ENCODE measurements around the gene TSR3. TPM values are rescaled to one million over a fixed set of nuclear protein-coding genes. Genes with fewer than 3 reads are reported as not detected.
A peak's percentile ranks its signal among the peaks of the same experiment; 100 is the strongest.

The TSR3 gene
- total RNA-seq, 2 donors from 2014 or later, result 70.5 to 98.8 TPM

DNA sequence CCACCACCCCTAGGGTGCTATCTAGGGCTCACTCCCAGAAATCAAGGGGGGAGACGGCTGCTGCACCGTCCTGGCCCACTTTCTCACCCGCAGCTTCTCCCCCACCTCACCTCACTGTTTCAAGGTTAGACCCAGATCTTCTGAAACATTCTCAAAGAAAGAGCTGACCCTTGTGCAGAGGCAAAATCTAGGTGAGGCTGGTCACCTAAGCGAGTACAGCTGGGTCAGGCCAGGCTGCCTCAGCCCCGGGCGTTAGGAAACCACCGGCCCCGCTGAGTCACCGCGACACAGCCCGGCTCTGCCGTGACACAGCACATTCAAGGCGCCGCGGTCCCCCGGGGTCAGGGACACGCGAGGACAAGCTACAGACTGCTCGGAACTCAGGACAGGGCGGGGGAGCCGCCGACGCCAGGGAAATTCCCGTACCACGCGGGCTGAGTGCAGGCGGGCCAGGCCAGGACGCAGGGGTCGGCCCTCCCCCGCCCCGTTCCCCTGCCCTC lies 27.2 kb upstream of the TSR3 start:
- Histone ChIP-seq H3K27ac (peak overlapping the region; percentile 25 to 87 (median 70)), H3K4me1 (peaks cover 18% of the 10 kb centered on the region), H3K4me3 (peak overlapping the region; percentile 41 to 43), H3K9me3 (no peaks in the 10 kb centered on the region), H3K36me3 (replicated peaks in 1 of 2; ENCODE audit: insufficient read depth in 1 of 2, low read depth in 2 of 2) (peaks cover 0 to 3% of the 10 kb centered on the region in 2 donors), H3K27me3 (no peaks in the 10 kb centered on the region)
- TF ChIP-seq POLR2A (IDR thresholded peaks at IDR 0.05), result no peak
- TF ChIP-seq, protein P1, sequence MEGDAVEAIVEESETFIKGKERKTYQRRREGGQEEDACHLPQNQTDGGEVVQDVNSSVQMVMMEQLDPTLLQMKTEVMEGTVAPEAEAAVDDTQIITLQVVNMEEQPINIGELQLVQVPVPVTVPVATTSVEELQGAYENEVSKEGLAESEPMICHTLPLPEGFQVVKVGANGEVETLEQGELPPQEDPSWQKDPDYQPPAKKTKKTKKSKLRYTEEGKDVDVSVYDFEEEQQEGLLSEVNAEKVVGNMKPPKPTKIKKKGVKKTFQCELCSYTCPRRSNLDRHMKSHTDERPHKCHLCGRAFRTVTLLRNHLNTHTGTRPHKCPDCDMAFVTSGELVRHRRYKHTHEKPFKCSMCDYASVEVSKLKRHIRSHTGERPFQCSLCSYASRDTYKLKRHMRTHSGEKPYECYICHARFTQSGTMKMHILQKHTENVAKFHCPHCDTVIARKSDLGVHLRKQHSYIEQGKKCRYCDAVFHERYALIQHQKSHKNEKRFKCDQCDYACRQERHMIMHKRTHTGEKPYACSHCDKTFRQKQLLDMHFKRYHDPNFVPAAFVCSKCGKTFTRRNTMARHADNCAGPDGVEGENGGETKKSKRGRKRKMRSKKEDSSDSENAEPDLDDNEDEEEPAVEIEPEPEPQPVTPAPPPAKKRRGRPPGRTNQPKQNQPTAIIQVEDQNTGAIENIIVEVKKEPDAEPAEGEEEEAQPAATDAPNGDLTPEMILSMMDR (IDR thresholded peaks at IDR 0.05), result no peak
- ATAC-seq (peak; percentile 84), DNase-seq (peak; percentile 80 to 85 (median 83))
- intact Hi-C loops (cut with DNase I), result no loop called here
- WGBS, 2 donors, result 7 to 29% methylated on average over 3 to 31 of the region's 31 CpGs

DNA sequence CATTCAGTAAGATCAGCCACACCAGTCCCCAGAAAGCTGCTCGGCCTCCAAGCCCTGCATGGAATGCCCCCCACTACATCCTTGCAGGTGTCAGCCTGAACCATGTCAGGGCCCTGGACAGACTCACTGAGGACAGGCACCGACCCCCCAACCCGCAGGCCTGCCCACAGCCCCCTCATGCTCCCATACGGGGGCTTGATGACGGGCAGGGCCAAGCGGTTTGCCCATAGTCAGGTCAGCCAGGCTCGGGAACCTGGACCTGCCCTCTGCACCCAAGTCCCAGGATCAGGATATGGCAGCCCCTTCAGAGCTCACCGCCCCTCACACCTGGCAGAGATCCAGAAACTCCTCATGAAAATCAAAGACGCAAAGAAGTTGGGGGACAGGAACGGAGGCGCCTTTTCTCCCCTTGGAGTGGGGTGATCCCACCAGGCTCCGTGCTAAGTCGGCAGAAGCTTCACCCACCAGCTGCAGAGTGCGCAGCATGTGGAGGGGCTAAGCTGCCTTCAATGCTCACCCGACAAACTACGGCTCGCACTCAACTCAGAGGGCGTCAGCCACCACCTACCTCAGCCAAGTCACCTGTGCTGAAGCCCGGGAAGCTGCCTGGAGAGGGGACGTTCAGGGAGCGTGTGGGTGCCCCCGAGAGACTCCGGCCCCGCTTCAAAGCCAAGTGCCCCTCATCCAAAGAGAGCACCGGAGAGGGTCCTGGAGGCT lies 26.6 kb upstream of the TSR3 start:
- ATAC-seq (no peak), DNase-seq (no peak)
- peaks cover 18% of the 10 kb centered on the region for H3K4me1 ChIP-seq
- intact Hi-C loops (cut with DNase I), result no loop called here
- no peaks in the 10 kb centered on the region for H3K9me3 ChIP-seq
- no peak overlapping the region for H3K4me3 ChIP-seq
- H3K27me3 ChIP-seq, result no peaks in the 10 kb centered on the region
- H3K27ac ChIP-seq, result peak overlapping the region in 2 of 4 donors; percentile 80 to 87
- WGBS, 2 donors, result 93% methylated on average over 13 to 20 of the region's 25 CpGs
- H3K36me3 ChIP-seq (replicated peaks in 1 of 2; ENCODE audit: insufficient read depth in 1 of 2, low read depth in 2 of 2), result peaks cover 0 to 3% of the 10 kb centered on the region in 2 donors
- TF ChIP-seq POLR2A (IDR thresholded peaks at IDR 0.05), result no peak
- TF ChIP-seq, protein P1 (IDR thresholded peaks at IDR 0.05), result no peak

DNA sequence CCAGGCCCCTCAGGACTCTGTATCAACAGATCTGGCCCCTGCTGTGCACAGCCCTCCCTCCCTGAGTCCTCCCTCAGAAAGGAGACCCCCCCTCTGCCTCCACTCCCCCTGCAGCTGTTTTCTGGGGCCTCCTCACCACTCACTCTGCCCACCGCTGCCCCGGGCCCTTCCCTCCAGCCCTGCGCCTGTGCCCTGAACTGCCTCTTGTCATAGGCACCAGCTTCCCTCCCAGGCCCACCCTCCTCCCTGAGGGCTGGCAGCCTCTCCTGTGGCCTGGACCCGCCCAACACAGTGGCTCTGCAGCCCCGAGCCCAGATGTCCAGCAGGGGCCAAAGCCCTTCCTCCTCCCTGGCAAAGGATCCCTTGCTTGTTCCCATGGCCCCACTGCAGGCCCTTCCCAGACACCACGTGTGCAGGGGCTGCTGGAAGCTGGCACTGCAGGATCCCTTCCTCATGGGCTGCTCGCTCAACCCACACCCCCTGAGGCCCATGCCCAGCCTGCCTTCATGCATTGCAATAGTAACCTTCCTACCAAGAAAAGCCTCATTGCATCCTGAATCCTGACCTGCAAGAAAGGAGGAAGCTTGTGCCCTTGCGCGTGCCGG lies 25.8 kb upstream of the TSR3 start:
- no peak for TF ChIP-seq POLR2A (IDR thresholded peaks at IDR 0.05)
- TF ChIP-seq, protein P1 (IDR thresholded peaks at IDR 0.05), result no peak
- Histone ChIP-seq H3K27me3 (no peaks in the 10 kb centered on the region), H3K4me1 (peaks cover 18% of the 10 kb centered on the region), H3K27ac (no peak overlapping the region), H3K36me3 (replicated peaks in 1 of 2; ENCODE audit: insufficient read depth in 1 of 2, low read depth in 2 of 2) (peaks cover 0 to 3% of the 10 kb centered on the region in 2 donors), H3K9me3 (no peaks in the 10 kb centered on the region), H3K4me3 (no peak overlapping the region)
- intact Hi-C loops (cut with DNase I), result no loop called here
- WGBS, 2 donors, result 93 to 94% methylated on average over 7 to 10 of the region's 10 CpGs
- DNase-seq, result no peak
- ATAC-seq, result no peak

DNA sequence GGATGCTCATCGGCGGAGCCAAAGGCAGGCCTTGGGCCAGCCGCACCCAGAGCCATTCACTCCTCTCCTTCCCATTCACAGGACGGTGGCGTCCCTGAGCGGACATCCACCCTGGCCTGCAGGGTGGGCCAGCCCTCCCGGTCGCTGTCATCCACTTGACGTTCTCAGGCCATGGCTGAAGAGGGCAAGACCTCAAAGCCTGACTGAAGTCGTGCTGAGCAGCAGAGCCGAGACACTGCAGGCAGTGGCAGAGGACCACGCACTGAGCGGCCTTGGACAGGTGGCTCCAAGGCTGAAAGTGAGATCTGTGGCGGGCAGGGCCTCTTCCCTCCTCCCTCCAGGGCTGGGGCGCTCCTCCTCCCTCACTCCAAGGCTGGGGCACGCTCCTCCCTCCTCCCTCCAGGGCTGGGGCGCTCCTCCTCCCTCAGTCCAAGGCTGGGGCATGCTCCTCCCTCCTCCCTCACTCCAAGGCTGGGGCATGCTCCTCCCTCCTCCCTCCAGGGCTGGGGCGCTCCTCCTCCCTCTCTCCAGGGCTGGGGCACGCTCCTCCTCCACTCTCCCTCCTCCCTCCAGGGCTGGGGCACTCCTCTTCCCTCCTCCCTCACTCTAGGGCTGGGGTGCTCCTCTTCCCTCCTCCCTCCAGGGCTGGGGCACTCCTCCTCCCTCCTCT lies 24.2 kb upstream of the TSR3 start:
- Histone ChIP-seq H3K27ac (no peak overlapping the region), H3K36me3 (replicated peaks in 1 of 2; ENCODE audit: insufficient read depth in 1 of 2, low read depth in 2 of 2) (peaks cover 0 to 1% of the 10 kb centered on the region in 2 donors), H3K9me3 (no peaks in the 10 kb centered on the region), H3K4me3 (no peak overlapping the region), H3K27me3 (no peaks in the 10 kb centered on the region), H3K4me1 (peaks cover 18% of the 10 kb centered on the region)
- DNase-seq, result no peak
- 89 to 90% methylated on average over 5 to 15 of the region's 19 CpGs for WGBS, 2 donors
- no peak for ATAC-seq
- intact Hi-C loops (cut with DNase I), result no loop called here
- no peak for TF ChIP-seq POLR2A (IDR thresholded peaks at IDR 0.05)
- TF ChIP-seq, protein P1 (IDR thresholded peaks at IDR 0.05), result no peak

All from body of pancreas (tissue), 4 donors.